Thyroid gland (tissue), 4 donors: ENCODE results near the gene ITM2B.
"Not testable (repeated sequence)": the region's sequence is repeated elsewhere in the genome, so short reads cannot be mapped to it uniquely, and the experiment has no call there.

Experiments used
- CTCF ChIP-seq, 6 experiments: fragments of 200-600 bp in 3 of 6; fragments of 450-650 bp in 3 of 6; sonication (generic) in 3 of 6; IDR thresholded peaks; one replicate each; pipeline ENCODE4 v1.5.1; 2016 to 2019; ENCODE audit warnings: antibody characterized with exemption in 6 of 6, mild to moderate bottlenecking in 2 of 6, inconsistent platforms in 1 of 6, moderate library complexity in 1 of 6
- POLR2A ChIP-seq, 2 donors: fragments of 450-650 bp; IDR thresholded peaks; one replicate each; pipeline ENCODE4 v1.6.1; 2017; ENCODE audit warnings: antibody characterized with exemption in 2 of 2, mild to moderate bottlenecking in 2 of 2, moderate library complexity in 1 of 2

- not testable (repeated sequence) for TF ChIP-seq POLR2A, CTCF (IDR thresholded peaks at IDR 0.05)
These were observed 6.4 kb downstream of the ITM2B start for GRCh38 chr13:48239369-48239768.
